ENCODE results near the gene ISCA2.
"Not testable (repeated sequence)": the region's sequence is repeated elsewhere in the genome, so short reads cannot be mapped to it uniquely, and the experiment has no call there.

ISCA2 gene

GRCh38 chr14:74528886-74529285, 35.3 kb downstream of the ISCA2 start:
- no peak for DNase-seq (ENCODE audit: low read depth)

- DNase-seq (ENCODE audit: low read depth) = no peak
These were observed 37.4 kb downstream of the ISCA2 start for GRCh38 chr14:74531006-74531405.

DNA sequence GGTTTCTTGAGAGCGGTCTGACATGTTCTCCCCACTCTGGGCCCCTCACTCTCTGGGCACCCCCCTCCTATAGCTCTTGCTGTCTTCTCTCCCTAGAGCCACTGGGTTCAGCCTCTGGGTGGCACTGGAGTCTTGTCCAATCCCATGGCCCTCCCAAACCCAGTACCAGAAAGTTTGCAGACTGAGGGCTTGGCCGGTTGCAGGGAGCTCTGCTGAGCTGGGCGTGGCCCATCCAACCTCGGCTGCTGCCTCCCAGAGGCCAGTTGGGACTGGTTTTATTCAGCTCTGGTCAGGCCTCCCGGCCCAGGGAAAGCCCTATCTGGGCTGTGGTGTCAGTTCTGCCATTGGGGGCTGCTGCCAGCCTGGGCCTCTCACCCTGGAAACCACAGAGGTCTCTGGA, 37.9 kb downstream of the ISCA2 start:
- DNase-seq (ENCODE audit: low read depth) = no peak

- DNase-seq (ENCODE audit: low read depth) = no peak
These were observed 38.7 kb downstream of the ISCA2 start for GRCh38 chr14:74532246-74532645.

GRCh38 chr14:74533576-74533975, 40.0 kb downstream of the ISCA2 start:
- DNase-seq (ENCODE audit: low read depth) = no peak

GRCh38 chr14:74535756-74536325, 42.3 kb downstream of the ISCA2 start:
- no peak for DNase-seq (ENCODE audit: low read depth)

GRCh38 chr14:74536336-74536735, 42.8 kb downstream of the ISCA2 start:
- DNase-seq (ENCODE audit: low read depth) = not testable (repeated sequence)

GRCh38 chr14:74538411-74539391, 45.1 kb downstream of the ISCA2 start:
- no peak for DNase-seq (ENCODE audit: low read depth)

DNA sequence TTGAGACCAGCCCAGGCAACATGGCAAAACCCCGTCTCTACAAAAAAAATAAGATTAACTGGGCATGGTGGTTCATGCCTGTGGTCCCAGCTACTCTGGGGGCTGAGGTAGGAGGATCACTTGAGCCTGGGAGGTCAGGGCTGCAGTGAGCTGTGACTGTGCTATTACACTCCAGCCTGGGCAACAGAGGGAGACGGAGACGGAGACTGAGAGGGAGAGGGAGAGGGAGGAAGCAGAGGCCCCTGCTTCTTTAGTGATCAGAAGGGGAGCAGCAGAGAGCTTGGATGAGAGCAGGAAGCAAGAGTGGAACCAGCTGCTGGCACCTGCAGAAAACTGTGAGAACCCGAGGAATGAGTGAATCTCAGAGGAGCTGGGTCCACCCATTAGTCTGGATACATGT, 45.9 kb downstream of the ISCA2 start:
- DNase-seq (ENCODE audit: low read depth) = no peak

DNA sequence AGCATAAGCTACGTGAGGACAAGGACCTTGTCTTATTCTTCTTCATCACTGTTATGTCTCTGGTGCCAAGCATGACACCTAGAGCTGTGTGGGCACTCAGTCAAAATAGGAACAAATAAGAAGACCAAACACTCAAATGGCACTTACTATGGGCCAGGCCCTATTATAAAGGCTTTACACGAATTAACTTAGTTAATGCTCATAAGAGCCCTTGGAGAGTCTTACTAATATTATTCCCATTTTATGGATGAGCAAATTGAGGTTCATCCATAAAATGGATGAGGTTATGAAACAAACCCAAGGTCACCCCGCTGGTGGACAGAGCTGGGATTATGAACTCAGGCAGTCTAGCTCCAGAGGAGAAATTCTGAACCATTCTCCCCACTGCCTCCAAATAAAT, 47.7 kb downstream of the ISCA2 start:
- no peak for DNase-seq (ENCODE audit: low read depth)

DNA sequence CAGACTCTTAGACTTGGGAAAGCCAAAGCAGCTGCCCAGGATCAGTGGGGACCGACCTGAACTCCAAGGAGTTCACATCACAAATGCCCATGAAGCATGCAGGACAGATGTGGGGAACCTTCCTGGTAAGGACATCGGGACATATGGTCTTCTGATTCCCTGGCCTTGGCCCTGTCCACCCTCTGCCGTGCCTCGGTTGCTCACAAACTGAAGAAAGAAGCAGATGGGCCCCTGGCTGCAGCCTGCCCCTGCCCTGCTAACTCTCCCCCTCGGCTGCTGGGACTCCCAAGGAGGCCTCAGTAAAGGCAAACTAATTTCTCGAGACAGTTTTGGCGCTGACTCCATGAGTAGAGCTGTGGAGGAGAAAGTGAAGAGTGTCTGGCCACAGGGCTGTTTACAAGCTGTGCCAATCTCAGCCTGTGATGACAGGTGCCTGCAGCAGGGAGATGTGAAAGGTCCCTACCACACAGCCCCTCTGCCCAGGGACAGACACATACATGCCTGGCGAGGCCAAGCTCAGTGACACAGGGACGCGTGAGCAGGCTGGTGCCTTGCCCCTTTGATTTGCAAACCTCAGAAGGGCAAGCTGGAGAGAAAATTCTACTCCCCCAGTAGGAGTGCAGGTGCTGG, 48.6 kb downstream of the ISCA2 start:
- no peak for DNase-seq (ENCODE audit: low read depth)

DNA sequence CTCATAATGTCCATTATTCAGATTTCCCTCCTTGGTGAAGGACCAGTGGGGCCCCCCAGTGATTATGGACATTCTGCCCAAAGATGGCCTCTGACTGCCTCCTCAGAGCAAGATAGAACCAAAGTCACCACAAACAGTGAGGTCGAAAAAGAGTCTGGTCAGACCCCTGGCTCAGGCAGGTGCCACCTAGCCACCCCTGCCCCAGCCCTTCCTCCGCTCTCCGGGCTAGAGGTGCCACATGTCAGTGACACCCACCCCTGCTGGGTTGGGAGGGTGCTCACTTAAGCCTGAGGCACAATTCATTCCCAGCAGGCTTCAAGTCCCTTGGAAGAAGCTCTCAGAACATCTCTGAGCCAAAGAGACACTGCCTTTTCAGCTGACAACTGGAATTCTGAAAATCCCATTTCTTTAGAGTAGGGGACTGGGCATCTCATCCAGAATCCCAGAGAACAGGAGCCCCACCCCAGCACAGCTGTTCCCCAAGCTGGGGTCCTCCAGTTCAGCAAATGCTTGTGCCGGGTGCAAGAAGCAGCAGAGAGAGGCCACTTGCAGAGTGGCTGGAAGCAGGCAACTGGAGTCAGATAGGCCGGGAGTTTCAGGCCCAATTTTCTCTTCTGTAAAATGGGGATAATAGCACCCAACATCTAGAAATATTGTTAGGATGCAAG, 50.3 kb downstream of the ISCA2 start:
- DNase-seq (ENCODE audit: low read depth) = no peak

GRCh38 chr14:74545386-74545785, 51.8 kb downstream of the ISCA2 start:
- no peak for DNase-seq (ENCODE audit: low read depth)

- no peak for DNase-seq (ENCODE audit: low read depth)
These were observed 52.9 kb downstream of the ISCA2 start for GRCh38 chr14:74546416-74546815.
